ENCODE measurements around the gene RDX. TPM values are rescaled to one million over a fixed set of nuclear protein-coding genes. Genes with fewer than 3 reads are reported as not detected.
"Not testable (repeated sequence)": the region's sequence is repeated elsewhere in the genome, so short reads cannot be mapped to it uniquely, and the experiment has no call there.

Gene RDX
- total RNA-seq, 1 experiment from 2014 or later = 77.4 TPM

- H3K9me3 Mint-ChIP-seq = peaks cover 3% of the 10 kb centered on the region
- H3K27ac Mint-ChIP-seq = no peak overlapping the region
- H3K4me3 Mint-ChIP-seq = no peak overlapping the region
- no peak for DNase-seq (ENCODE audit: low spot score)
- POLR2A ChIA-PET = no interaction called here
- H3K27me3 Mint-ChIP-seq (ENCODE audit: low read depth) = no peaks in the 10 kb centered on the region
- H3K36me3 Mint-ChIP-seq = peaks cover 3% of the 10 kb centered on the region; the same call in 1 of the 2 replicates
- H3K4me1 Mint-ChIP-seq = 0 out of 2 replicates have a peak, but pooled peaks cover 3% of the 10 kb centered on the region
- TF ChIP-seq ERG (CRISPR knock-in tag; IDR thresholded peaks at IDR 0.05) (no peak), NFE2L1 (CRISPR knock-in tag; IDR thresholded peaks at IDR 0.05) (no peak), SP1 (CRISPR knock-in tag; conservative IDR thresholded peaks at IDR 0.05) (no peak), ZNF138 (CRISPR knock-in tag; conservative IDR thresholded peaks at IDR 0.05) (no peak)
- CTCF ChIA-PET = no interaction called here
- no peak for ATAC-seq
Measured at GRCh38 chr11:110217223-110217877, 79.1 kb downstream of the RDX start.

DNA sequence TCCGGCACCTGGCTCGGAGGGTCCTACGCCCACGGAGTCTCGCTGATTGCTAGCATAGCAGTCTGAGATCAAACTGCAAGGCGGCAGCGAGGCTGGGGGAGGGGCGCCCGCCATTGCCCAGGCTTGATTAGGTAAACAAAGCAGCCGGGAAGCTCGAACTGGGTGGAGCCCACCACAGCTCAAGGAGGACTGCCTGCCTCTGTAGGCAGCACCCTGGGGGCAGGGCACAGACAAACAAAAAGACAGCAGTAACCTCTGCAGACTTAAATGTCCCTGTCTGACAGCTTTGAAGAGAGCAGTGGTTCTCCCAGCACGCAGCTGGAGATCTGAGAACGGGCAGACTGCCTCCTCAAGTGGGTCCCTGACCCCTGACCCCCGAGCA, 87.1 kb downstream of the RDX start:
- H3K27ac Mint-ChIP-seq; ATAC-seq; H3K36me3 Mint-ChIP-seq; H3K27me3 Mint-ChIP-seq (ENCODE audit: low read depth); H3K9me3 Mint-ChIP-seq: not testable (repeated sequence)
- DNase-seq (ENCODE audit: low spot score) = peak; percentile 38
- H3K4me3 Mint-ChIP-seq = peak overlapping the region; percentile 74
- CTCF ChIA-PET = interaction anchor here (0.6 to 1.1 kb wide), 4 partner anchors 168 to 238 kb away, joined by 3 read pairs; no protein-coding TSS in a partner anchor
- POLR2A ChIA-PET = interaction anchor here (0.6 kb wide), 1 partner anchor 775 kb away, joined by 7 read pairs; no protein-coding TSS in a partner anchor
- H3K4me1 Mint-ChIP-seq = peaks cover 23% of the 10 kb centered on the region
- TF ChIP-seq FOXP1 (CRISPR knock-in tag; IDR thresholded peaks at IDR 0.05; ENCODE audit: borderline replicate concordance) (0 out of 2 replicates have a peak, but pooled peaks have one; percentile 23), MAX (CRISPR knock-in tag; IDR thresholded peaks at IDR 0.05) (0 out of 2 replicates have a peak, but pooled peaks have one; percentile 20)

- peaks cover 23% of the 10 kb centered on the region for H3K4me1 Mint-ChIP-seq
- ChIA-PET POLR2A (interaction anchor here (0.6 kb wide), 1 partner anchor 775 kb away, joined by 7 read pairs; no protein-coding TSS in a partner anchor), CTCF (interaction anchor here (0.6 to 1.1 kb wide), 5 partner anchors 31 to 238 kb away, joined by 3 read pairs; no protein-coding TSS in a partner anchor)
- peak; percentile 47 for DNase-seq (ENCODE audit: low spot score)
- peak overlapping the region; percentile 74 for H3K4me3 Mint-ChIP-seq
- peak overlapping the region; percentile 79; the same call in 1 of the 2 replicates for H3K27ac Mint-ChIP-seq
- not testable (repeated sequence) for H3K27me3 Mint-ChIP-seq (ENCODE audit: low read depth); H3K9me3 Mint-ChIP-seq; H3K36me3 Mint-ChIP-seq
- peak; percentile 28; the same call in 1 of the 2 replicates for ATAC-seq
- TF ChIP-seq MAX (CRISPR knock-in tag; IDR thresholded peaks at IDR 0.05) (peak; percentile 48; the same call in 1 of the 2 replicates), FOXP1 (CRISPR knock-in tag; IDR thresholded peaks at IDR 0.05; ENCODE audit: borderline replicate concordance) (peak; percentile 49; the same call in 1 of the 2 replicates)
Measured at GRCh38 chr11:110208678-110209312, 87.6 kb downstream of the RDX start.

- DNase-seq (ENCODE audit: low spot score) = no peak
- no peaks in the 10 kb centered on the region for H3K36me3 Mint-ChIP-seq
- ATAC-seq = peak; percentile 20; the same call in 1 of the 2 replicates
- H3K27ac Mint-ChIP-seq = no peak overlapping the region
- peaks cover 4% of the 10 kb centered on the region; the same call in 1 of the 2 replicates for H3K9me3 Mint-ChIP-seq
- CTCF ChIA-PET = interaction anchor here (1.2 kb wide), 1 partner anchor 222 kb away, joined by 4 read pairs; the partner anchor contains the start of gene FDX1
- peaks cover 7% of the 10 kb centered on the region for H3K27me3 Mint-ChIP-seq (ENCODE audit: low read depth)
- H3K4me3 Mint-ChIP-seq = no peak overlapping the region
- TF ChIP-seq MLX (CRISPR knock-in tag; IDR thresholded peaks at IDR 0.05) (no peak), AR (CRISPR knock-in tag; IDR thresholded peaks at IDR 0.05) (no peak), RORB (CRISPR knock-in tag; IDR thresholded peaks at IDR 0.05) (no peak), ZBTB43 (CRISPR knock-in tag; IDR thresholded peaks at IDR 0.05) (no peak), CREB1 (CRISPR knock-in tag; IDR thresholded peaks at IDR 0.05) (no peak)
- H3K4me1 Mint-ChIP-seq = peaks cover 23% of the 10 kb centered on the region
- POLR2A ChIA-PET = no interaction called here
Measured at GRCh38 chr11:110207123-110207522, 89.3 kb downstream of the RDX start.
